C4-2B (cell line): Measurements from ENCODE around the gene C1orf94.
A peak's percentile ranks its signal among the peaks of the same experiment; 100 is the strongest.

Experiments
- H3K27ac ChIP-seq: fragments of 450-650 bp; 2 replicates; pipeline ENCODE4 v1.5.1; 2017
- CTCF ChIP-seq: fragments of 450-650 bp; conservative IDR thresholded peaks from 2 replicates; pipeline ENCODE4 v1.5.1; 2017; ENCODE audit warnings: mild to moderate bottlenecking
- ZFX ChIP-seq: fragments of 450-650 bp; IDR thresholded peaks from 2 replicates; pipeline ENCODE4 v1.6.1; 2017

Gene C1orf94

GRCh38 chr1:34176830-34177603 is at the start of gene C1orf94:
C1orf94 (plus strand) TSS chr1:34176907; CDS start chr1:34177790, 883 bp downstream.
- H3K27ac ChIP-seq: no peak within 1 kb of the TSS
- TF ChIP-seq CTCF (no peak), ZFX (no peak)

- TF ChIP-seq ZFX (no peak), CTCF (no peak)
- no peak overlapping the region for H3K27ac ChIP-seq
These were observed 49.4 kb upstream of the C1orf94 start for GRCh38 chr1:34127006-34128000.

- no peak overlapping the region for H3K27ac ChIP-seq
- TF ChIP-seq CTCF (no peak), ZFX (no peak)
These were observed 48.4 kb upstream of the C1orf94 start for GRCh38 chr1:34128186-34128889.

GRCh38 chr1:34129630-34130029 is 47.1 kb upstream of the C1orf94 start:
- H3K27ac ChIP-seq: no peak overlapping the region
- TF ChIP-seq CTCF: peak; percentile 15
- no peak for TF ChIP-seq ZFX

GRCh38 chr1:34130306-34130705 is 46.4 kb upstream of the C1orf94 start:
- H3K27ac ChIP-seq: no peak overlapping the region
- no peak for TF ChIP-seq ZFX
- TF ChIP-seq CTCF: no peak

- no peak for TF ChIP-seq ZFX
- no peak for TF ChIP-seq CTCF
- H3K27ac ChIP-seq: no peak overlapping the region
These were observed 45.1 kb upstream of the C1orf94 start for GRCh38 chr1:34131396-34132160.
